T-cell (primary cell): ENCODE measurements around the gene HERPUD2. TPM values are rescaled to one million over a fixed set of nuclear protein-coding genes. Genes with fewer than 3 reads are reported as not detected.

Experiments
- ATAC-seq, 4 experiments: fragments of 200-7000 bp in 3 of 4; fragments of 150-1000 bp in 1 of 4; cut with Tn5 transposase; replicated peaks in 1 of 4; 1 replicate in 3 of 4; 2 replicates in 1 of 4; pipeline ENCODE4 v1.10.0; 2021; ENCODE audit warnings: moderate library complexity in 3 of 4, mild to moderate bottlenecking in 2 of 4, moderate number of reproducible peaks in 1 of 4
- CTCF ChIA-PET, 2 donors: fragments of 300-600 bp; sonication (Branson Sonifier 250); formaldehyde crosslinking; loops; one replicate each; lab custom pipeline; 2022; ENCODE audit warnings: antibody characterized with exemption in 2 of 2; lab: Charles Lee
- POLR2A ChIA-PET, 2 donors: fragments of 300-600 bp; sonication (Branson Sonifier 250); formaldehyde crosslinking; loops; one replicate each; lab custom pipeline; 2022; ENCODE audit warnings: antibody characterized with exemption in 2 of 2; lab: Charles Lee
- DNase-seq, 35 experiments: peaks; one replicate each; pipeline versions ENCODE4 v3.0.0 to v3.0.0-alpha.2; 2013 to 2023
- H3K27ac ChIP-seq: one replicate; pipeline ENCODE4 v1.5.1; 2013; ENCODE audit warnings: low read length
- H3K27me3 ChIP-seq, 2 experiments: replicated peaks in 1 of 2; 1 replicate in 1 of 2; 2 replicates in 1 of 2; pipeline versions ENCODE4 v1.6.1 to v1.7.0; 2013; ENCODE audit warnings: low read length in 1 of 2, mixed read lengths in 1 of 2; ENCODE audit not compliant: control insufficient read depth in 2 of 2, insufficient read depth in 2 of 2; ENCODE audit errors: extremely low read depth in 1 of 2
- H3K36me3 ChIP-seq, 2 donors: 1 replicate in 1 of 2; 2 replicates in 1 of 2; pipeline versions ENCODE4 v1.6.1 to v1.7.0; 2013; ENCODE audit warnings: low read length in 1 of 2; ENCODE audit not compliant: control insufficient read depth in 2 of 2, insufficient read depth in 1 of 2; ENCODE audit errors: extremely low read depth in 1 of 2
- H3K4me1 ChIP-seq, 2 experiments: 1 replicate in 1 of 2; 2 replicates in 1 of 2; pipeline versions ENCODE4 v1.6.1 to v1.7.0; 2013; ENCODE audit warnings: low read length in 2 of 2, mixed read lengths in 1 of 2; ENCODE audit not compliant: insufficient read depth in 2 of 2, control insufficient read depth in 1 of 2; ENCODE audit errors: extremely low read depth in 1 of 2
- H3K4me3 ChIP-seq, 2 donors: 1 replicate in 1 of 2; 2 replicates in 1 of 2; pipeline versions ENCODE4 v1.5.1 to v1.7.0; 2013; ENCODE audit warnings: mild to moderate bottlenecking in 2 of 2, low read length in 1 of 2, moderate library complexity in 1 of 2; ENCODE audit not compliant: control insufficient read depth in 1 of 2; ENCODE audit errors: extremely low read depth in 1 of 2
- H3K9me3 ChIP-seq: 2 replicates; pipeline ENCODE4 v1.7.0; 2013
- H3K27ac Mint-ChIP-seq, 2 donors: one replicate each; pipeline ENCODE4 v1.8.0; 2020 to 2021; ENCODE audit warnings: mild to moderate bottlenecking in 2 of 2, mixed read lengths in 2 of 2
- H3K27me3 Mint-ChIP-seq, 2 donors: one replicate each; pipeline ENCODE4 v1.8.0; 2021 to 2022; ENCODE audit warnings: mixed read lengths in 2 of 2
- H3K36me3 Mint-ChIP-seq: one replicate; pipeline ENCODE4 v1.8.0; 2021; ENCODE audit warnings: mixed read lengths
- H3K4me1 Mint-ChIP-seq, 3 donors: one replicate each; pipeline ENCODE4 v1.8.0; 2020 to 2022; ENCODE audit warnings: mixed read lengths in 3 of 3, mild to moderate bottlenecking in 1 of 3
- H3K4me3 Mint-ChIP-seq, 3 donors: one replicate each; pipeline ENCODE4 v1.8.0; 2020 to 2022; ENCODE audit warnings: mild to moderate bottlenecking in 3 of 3, mixed read lengths in 3 of 3, moderate library complexity in 3 of 3
- H3K9me3 Mint-ChIP-seq, 3 donors: one replicate each; pipeline ENCODE4 v1.8.0; 2020 to 2022; ENCODE audit warnings: mixed read lengths in 3 of 3
- WGBS: methylation state at CpG from one replicate; pipeline ENCODE4 v1.1.5; 2013; ENCODE audit warnings: missing lambda C conversion rate; ENCODE audit not compliant: insufficient coverage; 5-methylcytosine and 5-hydroxymethylcytosine counted together
- total RNA-seq, 35 experiments: library from RNA in 6 of 35; stranded (reverse) in 6 of 35; fragments of 120-200 nt in 1 of 35; gene quantifications; one replicate each; pipeline versions ENCODE4 v1.2.1 to v1.2.4 and lab custom pipeline; 2013 to 2026

Gene HERPUD2
- total RNA-seq, 5 donors from 2014 or later (not counting 1 experiment from before 2014, with no cell fraction given) = 58.4 to 122 (median 67.5) TPM

- H3K9me3 Mint-ChIP-seq = peaks cover 0 to 3% (median 0%) of the 10 kb centered on the region in 3 donors
- H3K4me1 ChIP-seq = peaks cover 10 to 13% of the 10 kb centered on the region in 2 experiments
- CTCF ChIA-PET = no interaction called here
These were observed 13.5 kb downstream of the HERPUD2 start for GRCh38 chr7:35681231-35682029.

DNA sequence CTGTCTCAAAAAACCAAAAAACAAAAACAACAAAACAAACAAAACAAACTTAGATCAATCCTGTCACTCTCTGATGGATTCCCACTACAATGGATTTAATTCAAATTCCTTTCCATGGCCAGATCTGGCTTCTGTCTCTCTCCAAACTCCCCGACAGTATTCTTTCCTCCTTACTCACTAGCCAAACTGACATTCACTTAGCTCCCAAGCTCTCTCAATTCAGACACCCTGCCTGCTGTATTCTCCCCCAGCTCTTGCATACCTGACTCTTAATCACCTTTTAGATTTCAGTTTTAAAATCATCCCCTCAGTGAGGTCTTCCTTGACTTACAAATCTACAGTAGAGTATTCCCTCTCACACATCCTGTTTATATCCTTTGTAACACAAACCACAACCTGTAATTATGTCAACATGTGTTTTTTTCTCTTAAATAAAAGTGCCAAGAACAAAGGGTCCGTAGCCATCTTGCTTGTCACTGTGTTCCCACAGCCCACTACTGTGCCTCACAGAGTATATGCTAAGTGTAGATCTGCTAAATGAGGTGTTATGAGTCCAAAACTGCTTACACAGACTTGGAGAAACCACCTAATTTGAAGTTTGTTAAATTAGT, 14.4 kb downstream of the HERPUD2 start:
- H3K27ac ChIP-seq = no peak overlapping the region
- Mint-ChIP-seq H3K27me3 (no peaks in the 10 kb centered on the region), H3K27ac (peak overlapping the region; percentile 40 to 71), H3K36me3 (peaks cover 33% of the 10 kb centered on the region), H3K4me1 (peaks cover 81% of the 10 kb centered on the region in 3 donors), H3K9me3 (peaks cover 0 to 3% (median 0%) of the 10 kb centered on the region in 3 donors), H3K4me3 (peak overlapping the region in 2 of 3 donors; percentile 1 to 29)
- peaks cover 0 to 5% of the 10 kb centered on the region in 2 donors for H3K36me3 ChIP-seq
- ChIA-PET POLR2A (interaction anchor here in 1 of 2 donors (0.9 kb wide), 1 partner anchor 14 kb away, joined by 6 read pairs; no protein-coding TSS in a partner anchor), CTCF (interaction anchor here in 1 of 2 donors (0.6 kb wide), 1 partner anchor 223 kb away, joined by 3 read pairs; no protein-coding TSS in a partner anchor)
- WGBS = 88% methylated on average over 1 of the region's 2 CpGs
- H3K4me1 ChIP-seq = peaks cover 10 to 13% of the 10 kb centered on the region in 2 experiments
- ATAC-seq = peak; percentile 46 to 77 (median 50)
- no peaks in the 10 kb centered on the region for H3K9me3 ChIP-seq
- no peak overlapping the region for H3K4me3 ChIP-seq
- no peaks in the 10 kb centered on the region for H3K27me3 ChIP-seq
- peak in 6 of 35 experiments; percentile 10 to 41 (median 18) for DNase-seq

More at GRCh38 chr7:35681231-35682029, 13.5 kb downstream of the HERPUD2 start:
- Mint-ChIP-seq H3K27ac (peak overlapping the region; percentile 6 to 34), H3K27me3 (no peaks in the 10 kb centered on the region), H3K4me3 (peak overlapping the region in 1 of 3 donors; percentile 3), H3K4me1 (peaks cover 73 to 74% (median 73%) of the 10 kb centered on the region in 3 donors), H3K36me3 (peaks cover 33% of the 10 kb centered on the region)
- Histone ChIP-seq H3K4me3 (no peak overlapping the region), H3K36me3 (peaks cover 0 to 7% of the 10 kb centered on the region in 2 donors), H3K27ac (no peak overlapping the region), H3K27me3 (no peaks in the 10 kb centered on the region), H3K9me3 (no peaks in the 10 kb centered on the region)
- DNase-seq (no peak), ATAC-seq (peak in 1 of 4 experiments; percentile 38)
- WGBS = no CpG with 5 or more reads among the region's 1 CpG
- POLR2A ChIA-PET = no interaction called here

DNA sequence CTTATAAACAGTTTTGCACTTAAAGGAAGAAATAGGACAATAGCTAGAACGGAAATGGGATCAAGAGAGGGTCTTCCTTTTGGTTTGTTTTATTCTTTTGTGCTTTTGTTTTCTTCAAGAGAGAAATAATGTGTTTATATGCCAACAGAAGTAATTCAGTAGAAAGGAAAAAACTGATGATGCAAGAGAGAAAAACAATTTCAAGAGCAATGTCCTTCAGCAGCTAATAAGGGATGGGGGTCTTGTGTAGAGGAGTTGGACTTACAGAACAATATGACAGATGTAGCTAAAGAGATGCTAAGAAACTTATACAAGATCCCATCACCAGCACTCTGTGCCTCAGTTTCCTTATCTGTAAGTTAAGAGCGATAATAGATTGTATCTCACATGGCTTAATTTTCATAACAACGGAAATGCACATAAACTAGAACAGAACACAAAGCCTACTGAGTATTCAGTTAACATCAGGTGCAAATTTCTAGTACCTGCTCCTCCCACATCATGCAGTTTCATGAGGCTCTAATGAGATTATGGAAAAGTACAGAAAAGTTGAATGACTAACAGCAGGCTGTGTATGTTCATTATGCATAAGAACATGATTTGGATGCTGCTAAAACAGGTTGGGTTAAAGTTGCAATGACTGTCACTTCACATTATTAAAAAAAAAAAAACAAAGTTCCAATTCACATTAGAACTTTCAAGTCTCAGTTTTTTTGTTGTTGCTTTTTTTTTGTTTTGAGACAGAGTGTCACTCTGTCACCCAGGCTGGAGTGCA, 17.2 kb downstream of the HERPUD2 start:
- Histone ChIP-seq H3K36me3 (no peaks in the 10 kb centered on the region), H3K9me3 (no peaks in the 10 kb centered on the region), H3K27ac (no peak overlapping the region), H3K27me3 (no peaks in the 10 kb centered on the region), H3K4me1 (peaks cover 10 to 17% of the 10 kb centered on the region in 2 experiments), H3K4me3 (no peak overlapping the region)
- ChIA-PET CTCF (interaction anchor here in 1 of 2 donors (0.7 kb wide), 1 partner anchor 182 kb away, joined by 3 read pairs; no protein-coding TSS in a partner anchor), POLR2A (no interaction called here)
- Mint-ChIP-seq H3K27me3 (no peaks in the 10 kb centered on the region), H3K4me1 (peaks cover 77 to 85% (median 82%) of the 10 kb centered on the region in 3 donors), H3K27ac (no peak overlapping the region), H3K36me3 (peaks cover 25% of the 10 kb centered on the region), H3K9me3 (peaks cover 0 to 3% (median 0%) of the 10 kb centered on the region in 3 donors), H3K4me3 (peak overlapping the region in 1 of 3 donors; percentile 7)
- no peak for DNase-seq
- ATAC-seq = no peak
- no CpG with 5 or more reads among the region's 3 CpGs for WGBS

DNA sequence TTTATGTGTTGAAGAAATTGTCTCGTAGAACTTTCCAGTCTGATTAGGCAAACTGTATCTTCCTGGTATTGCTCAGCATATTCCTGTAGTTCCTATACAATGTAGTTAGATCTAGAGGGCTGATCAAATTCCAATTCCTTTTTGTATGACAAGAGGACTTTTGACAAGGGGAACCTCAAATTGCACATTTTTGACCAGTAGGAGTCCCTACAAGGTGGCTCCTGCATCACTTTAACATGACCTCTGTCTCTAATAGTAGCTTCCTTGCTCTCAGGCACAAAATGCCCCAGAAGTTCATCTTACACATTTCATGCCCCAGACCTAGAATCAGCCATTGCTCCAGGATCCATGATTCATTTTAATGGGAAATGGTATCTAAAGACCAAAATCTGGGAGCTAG, 18.7 kb downstream of the HERPUD2 start:
- Mint-ChIP-seq H3K9me3 (no peaks in the 10 kb centered on the region), H3K27ac (no peak overlapping the region), H3K36me3 (peaks cover 18% of the 10 kb centered on the region), H3K4me3 (no peak overlapping the region), H3K27me3 (no peaks in the 10 kb centered on the region), H3K4me1 (peaks cover 67 to 79% (median 78%) of the 10 kb centered on the region in 3 donors)
- ChIA-PET POLR2A (no interaction called here), CTCF (interaction anchor here in 1 of 2 donors (0.7 kb wide), 1 partner anchor 12 kb away, joined by 4 read pairs; no protein-coding TSS in a partner anchor)
- no CpG with 5 or more reads among the region's 1 CpG for WGBS
- Histone ChIP-seq H3K27me3 (no peaks in the 10 kb centered on the region), H3K27ac (no peak overlapping the region), H3K4me3 (no peak overlapping the region), H3K4me1 (peaks cover 7 to 14% of the 10 kb centered on the region in 2 experiments), H3K9me3 (no peaks in the 10 kb centered on the region), H3K36me3 (no peaks in the 10 kb centered on the region)
- DNase-seq = peak in 1 of 35 experiments; percentile 37
- ATAC-seq = peak in 1 of 4 experiments; percentile 21

GRCh38 chr7:35670856-35671569, 23.9 kb downstream of the HERPUD2 start:
- H3K9me3 ChIP-seq = no peaks in the 10 kb centered on the region
- no peak overlapping the region for H3K27ac ChIP-seq
- peak overlapping the region in 1 of 2 donors; percentile 20 for H3K27ac Mint-ChIP-seq
- peaks cover 34 to 58% (median 52%) of the 10 kb centered on the region in 3 donors for H3K4me1 Mint-ChIP-seq
- no peaks in the 10 kb centered on the region for H3K27me3 ChIP-seq
- no peak overlapping the region for H3K4me3 ChIP-seq
- no CpG with 5 or more reads among the region's 3 CpGs for WGBS
- no peak for DNase-seq
- no peak overlapping the region for H3K4me3 Mint-ChIP-seq
- no peak for ATAC-seq
- peaks cover 0 to 4% of the 10 kb centered on the region in 2 experiments for H3K4me1 ChIP-seq
- H3K27me3 Mint-ChIP-seq = no peaks in the 10 kb centered on the region
- POLR2A ChIA-PET = interaction anchor here in 1 of 2 donors (0.6 kb wide), 1 partner anchor 38 kb away, joined by 3 read pairs; no protein-coding TSS in a partner anchor
- H3K9me3 Mint-ChIP-seq = no peaks in the 10 kb centered on the region
- CTCF ChIA-PET = interaction anchor here (0.7 to 0.8 kb wide), 2 partner anchors 12 to 41 kb away, joined by 3 read pairs; no protein-coding TSS in a partner anchor
- peaks cover 0 to 30% of the 10 kb centered on the region in 2 donors for H3K36me3 ChIP-seq
- H3K36me3 Mint-ChIP-seq = peaks cover 44% of the 10 kb centered on the region
